Eye (tissue), 1 donor: ENCODE measurements around the gene AMMECR1.

Experiments
- DNase-seq: peaks from one replicate; pipeline ENCODE4 v3.0.0-alpha.2; 2015

The AMMECR1 gene

DNA sequence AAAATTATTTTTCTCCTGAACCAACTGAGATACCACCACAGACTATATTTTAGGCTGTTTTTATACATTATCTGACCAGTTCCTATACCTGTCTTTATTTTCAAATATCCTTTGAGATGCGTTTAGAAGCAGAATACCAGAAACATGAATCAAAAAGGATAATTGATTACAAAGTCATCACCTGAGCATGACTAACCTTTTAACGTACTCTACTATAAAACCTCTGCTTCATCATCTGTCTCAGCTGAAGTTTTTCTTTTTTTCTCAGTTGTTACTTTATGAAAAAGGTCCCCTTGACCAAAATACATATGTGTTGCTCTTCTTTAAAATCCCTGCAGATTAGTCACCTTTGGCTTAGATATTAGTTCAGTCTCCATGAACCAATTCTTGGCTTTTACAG lies 109.8 kb downstream of the AMMECR1 start:
- DNase-seq: no peak

DNA sequence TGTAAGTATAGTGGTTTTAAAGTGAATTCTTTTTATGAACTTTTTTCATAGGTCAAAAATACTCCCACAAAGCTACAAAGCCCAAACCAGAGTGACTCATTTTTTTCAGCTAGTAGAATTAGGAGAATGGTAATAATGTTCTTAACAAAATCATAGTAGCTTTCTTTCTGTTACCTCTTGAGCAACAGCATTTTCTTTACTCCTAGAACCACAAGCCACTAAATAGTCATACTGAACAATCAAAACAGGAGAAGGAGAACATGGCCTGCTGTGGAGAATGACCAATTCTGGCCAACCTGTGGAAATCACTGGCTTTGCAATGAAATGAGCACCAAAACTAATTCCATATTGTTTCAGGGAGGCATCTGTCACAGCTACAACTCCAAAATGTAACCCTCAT lies 112.9 kb downstream of the AMMECR1 start:
- DNase-seq: no peak

DNA sequence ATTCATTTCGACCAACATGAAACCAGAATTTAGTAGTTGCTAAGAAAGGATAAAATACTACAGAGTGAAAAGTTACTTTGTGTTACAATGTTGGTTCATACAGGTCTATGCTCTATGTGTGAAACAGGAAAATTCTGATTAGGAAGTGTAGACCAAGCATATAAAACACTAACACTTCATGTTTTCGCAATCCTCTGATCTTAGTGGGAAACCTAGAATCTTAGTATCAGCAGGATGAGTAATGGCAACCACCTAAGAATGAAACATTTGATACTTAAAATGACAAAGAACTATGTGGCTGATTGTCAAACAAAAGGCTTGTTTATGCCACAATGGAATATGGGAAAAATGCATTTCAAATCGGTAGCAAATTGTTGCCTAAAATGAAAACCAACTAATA lies 116.1 kb downstream of the AMMECR1 start:
- no peak for DNase-seq

DNA sequence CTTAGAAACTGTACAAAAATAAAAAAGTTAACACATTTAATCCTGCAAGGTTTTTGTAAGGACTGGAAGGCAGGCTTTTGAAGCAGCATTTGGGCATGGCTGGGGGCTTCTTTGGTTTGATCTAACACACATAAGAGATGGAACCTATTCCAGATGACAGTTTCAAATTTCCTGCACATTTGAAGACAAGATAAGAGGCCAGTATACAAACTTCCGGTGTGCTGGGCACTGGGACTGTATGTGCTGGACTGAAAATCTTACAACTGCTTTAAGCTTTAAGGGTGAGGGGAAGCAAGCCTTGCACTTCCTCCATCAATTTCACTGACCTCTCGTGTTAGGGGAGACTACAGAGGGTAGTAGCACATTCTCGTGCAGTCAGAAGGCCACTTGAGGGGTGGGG lies 122.9 kb downstream of the AMMECR1 start:
- DNase-seq: no peak

DNA sequence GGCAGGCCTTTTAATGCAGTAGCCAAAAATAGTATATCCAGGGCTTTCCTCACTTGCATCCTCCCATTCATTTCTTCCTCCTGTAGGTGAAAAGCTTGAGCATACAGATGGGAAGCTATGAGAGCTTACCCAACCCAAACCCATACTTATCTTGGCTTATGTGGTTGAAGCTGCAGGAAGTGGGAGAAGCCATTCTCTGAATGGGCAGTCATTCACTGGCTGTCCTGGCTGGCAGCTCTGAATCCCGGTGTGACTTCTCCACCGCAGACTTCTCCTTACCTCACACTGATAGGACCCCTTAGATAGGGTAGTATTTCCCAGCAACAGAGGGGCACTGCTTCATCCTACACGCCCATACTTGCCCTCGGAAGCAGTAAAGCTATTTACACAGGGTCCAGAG lies 125.4 kb downstream of the AMMECR1 start:
- no peak for DNase-seq

DNA sequence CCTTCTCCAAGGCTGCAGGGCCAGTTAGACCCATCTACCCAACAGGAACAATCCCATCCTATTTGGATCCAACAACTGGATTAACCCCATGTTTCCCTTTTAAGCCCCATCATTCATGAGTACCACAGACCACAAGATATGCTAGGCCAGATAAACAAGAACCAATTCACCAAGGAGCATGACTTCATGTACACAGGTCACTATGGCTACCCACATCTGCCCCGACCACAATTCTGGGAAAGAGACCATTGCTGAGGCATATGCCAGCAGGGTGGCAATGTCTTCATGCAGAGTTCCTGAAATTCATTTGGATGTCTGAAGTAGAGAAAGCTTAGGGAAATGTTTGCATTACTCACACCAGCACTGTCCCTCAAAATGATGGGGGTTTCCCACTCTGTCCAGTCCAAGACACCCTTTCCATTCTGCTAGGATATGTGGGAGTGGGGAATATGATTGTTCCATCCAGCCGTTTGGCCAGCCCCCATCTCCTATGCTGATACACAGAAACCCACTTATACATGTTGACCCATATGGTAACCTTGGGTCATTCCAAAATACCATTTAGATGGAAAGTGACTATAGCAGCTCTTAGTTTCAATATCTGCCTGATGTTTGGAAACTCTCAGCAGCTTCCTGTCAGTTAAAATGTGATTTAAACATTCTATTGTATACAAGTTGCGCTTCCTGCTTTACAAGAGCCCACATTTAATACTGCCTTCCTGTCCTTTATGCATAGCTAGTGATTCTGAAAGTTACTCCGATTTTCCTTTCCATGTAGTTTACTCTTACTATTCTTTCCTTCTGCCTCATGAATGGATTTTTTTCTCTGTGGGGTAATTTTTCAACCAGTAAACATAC lies 129.0 kb downstream of the AMMECR1 start:
- DNase-seq: no peak

DNA sequence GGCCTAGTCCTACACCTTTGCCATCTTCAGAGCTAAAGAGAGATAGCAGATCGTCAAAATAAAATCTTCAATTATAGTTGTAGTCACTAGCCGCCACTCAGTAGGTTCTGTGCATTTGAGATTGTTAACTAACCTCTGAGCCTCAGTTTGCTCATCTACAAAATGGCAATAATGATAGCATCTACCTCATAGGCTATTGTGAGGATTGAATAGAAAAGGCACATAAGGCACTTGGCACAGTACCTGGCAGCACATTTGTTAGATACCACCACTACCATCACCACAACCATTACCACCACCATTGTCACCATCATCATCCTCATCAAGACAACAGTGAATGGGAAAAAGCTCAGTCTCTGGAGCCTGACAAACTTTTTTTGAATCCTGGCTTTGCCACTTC lies 134.6 kb downstream of the AMMECR1 start:
- no peak for DNase-seq

DNA sequence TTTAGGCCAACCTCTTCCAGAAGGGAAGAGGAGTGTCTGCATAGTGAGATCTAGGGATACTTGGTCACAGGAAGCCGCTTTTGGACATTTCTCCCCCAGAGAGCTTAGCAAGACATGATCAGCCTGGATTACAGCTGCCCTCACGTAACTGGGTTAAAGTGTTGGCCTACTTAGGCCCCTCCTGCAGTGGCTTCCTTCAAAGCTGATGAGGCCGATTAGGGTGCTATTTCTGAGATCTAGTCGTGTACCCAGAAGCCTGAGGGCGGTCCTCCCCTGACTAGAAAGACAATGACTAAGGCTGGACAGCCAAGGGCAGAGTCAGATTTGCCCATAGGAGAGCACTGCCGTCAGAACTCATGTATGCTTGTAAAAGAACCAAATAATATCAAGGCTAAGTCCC lies 135.0 kb downstream of the AMMECR1 start:
- no peak for DNase-seq

DNA sequence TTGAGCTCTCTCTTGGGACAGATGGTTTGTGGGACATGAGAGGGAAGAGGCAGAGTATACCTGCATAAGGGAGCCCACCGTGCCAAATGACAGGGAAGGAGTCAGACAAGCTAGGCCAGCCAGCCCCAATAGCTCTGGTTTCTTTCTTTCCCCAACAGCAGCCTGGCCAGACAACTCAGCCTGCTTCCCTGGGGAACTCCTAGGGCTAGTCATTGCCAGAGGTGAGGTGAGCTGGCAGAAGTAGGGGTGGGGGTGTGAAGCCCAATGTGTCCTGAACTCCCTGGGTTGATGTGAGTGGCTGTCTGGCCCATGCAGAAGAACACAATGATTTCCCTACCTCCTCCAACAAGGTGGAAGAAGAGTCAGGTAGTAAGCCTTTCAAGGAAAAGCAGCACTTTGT lies 135.5 kb downstream of the AMMECR1 start:
- DNase-seq: no peak

DNA sequence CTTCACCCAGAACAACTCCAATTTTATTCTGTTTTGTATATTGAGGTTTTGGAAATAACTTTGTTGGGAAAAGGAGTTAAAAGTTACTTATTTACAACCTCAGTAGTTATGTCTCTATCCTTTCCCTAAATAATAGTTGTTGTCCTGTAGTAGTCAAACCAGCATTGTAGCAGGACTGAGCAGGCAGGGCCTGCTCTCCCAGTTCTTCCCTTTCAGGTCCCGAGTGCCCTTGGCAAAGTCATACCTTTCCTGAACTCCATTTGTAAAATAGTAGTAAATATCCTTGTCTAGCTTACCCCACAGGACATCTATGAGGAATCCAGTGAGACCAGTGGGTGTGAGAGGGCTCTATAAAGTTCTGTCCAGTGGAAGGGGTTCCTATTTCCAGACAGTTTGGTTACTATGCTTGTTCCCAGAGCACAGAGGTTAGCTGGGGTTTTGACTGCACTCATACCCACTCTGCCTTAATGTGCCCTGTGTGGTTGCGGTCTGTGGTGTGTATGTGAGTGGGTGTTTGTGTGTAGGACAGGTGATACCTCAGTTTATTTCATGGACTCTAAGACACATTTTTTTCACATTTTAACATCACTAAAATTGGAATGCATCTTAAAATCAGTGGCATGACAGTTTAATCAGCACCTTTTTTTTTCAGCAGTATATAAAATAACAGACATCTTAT lies 136.3 kb downstream of the AMMECR1 start:
- DNase-seq: no peak

DNA sequence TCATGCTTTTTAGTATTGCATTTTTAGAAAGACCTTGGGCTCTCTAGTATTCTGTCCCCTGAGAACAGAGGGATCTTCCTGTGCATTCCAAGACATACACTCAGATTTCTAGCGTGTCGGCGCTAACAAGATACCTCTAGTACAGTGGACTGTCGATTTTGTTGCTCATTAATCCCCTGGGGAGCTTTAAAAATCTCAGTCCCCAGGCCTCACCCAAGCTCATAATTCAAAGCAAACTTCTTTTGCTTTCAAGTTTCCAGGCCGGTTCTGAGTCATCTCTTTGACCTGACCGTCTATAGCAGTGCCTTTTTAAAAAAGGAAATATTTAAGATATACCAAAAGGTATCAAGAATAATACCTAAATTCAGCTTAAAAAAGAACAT lies 137.0 kb downstream of the AMMECR1 start:
- no peak for DNase-seq

DNA sequence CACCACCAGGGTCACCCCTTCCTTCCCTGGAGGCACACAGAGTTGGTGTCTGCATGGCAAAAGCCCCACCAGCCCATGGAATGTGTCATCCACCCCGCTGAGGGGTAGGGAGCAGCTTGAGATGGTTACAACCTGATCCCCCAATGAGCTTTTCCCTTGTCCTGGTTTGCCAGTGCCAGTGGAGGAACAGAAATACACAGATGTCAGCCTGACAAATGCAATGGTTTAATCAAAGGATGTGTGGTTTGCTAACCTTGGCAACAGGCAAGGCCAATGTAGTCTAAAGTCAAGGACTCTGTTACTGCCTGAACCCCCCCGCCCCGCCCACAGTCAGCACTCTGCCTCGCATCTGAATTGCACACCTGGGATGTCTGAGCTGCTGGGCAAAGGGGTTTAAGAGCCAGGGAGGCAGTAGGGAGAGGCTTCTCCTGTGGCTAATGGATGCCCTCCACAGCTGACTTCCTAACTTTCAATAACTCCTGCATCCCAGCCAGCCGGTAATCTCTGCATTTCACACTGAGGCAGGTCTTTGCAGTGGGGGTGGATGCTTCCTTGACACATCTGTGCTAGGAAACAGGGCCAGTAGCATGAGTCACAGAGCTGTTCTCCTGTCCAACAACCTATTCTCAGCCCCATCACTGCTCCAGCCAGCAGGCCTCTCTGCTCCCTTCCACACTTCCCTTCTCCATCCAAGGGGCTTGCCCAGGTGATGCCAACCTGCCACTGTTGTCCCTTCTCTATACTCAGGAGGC lies 137.5 kb downstream of the AMMECR1 start:
- no peak for DNase-seq

DNA sequence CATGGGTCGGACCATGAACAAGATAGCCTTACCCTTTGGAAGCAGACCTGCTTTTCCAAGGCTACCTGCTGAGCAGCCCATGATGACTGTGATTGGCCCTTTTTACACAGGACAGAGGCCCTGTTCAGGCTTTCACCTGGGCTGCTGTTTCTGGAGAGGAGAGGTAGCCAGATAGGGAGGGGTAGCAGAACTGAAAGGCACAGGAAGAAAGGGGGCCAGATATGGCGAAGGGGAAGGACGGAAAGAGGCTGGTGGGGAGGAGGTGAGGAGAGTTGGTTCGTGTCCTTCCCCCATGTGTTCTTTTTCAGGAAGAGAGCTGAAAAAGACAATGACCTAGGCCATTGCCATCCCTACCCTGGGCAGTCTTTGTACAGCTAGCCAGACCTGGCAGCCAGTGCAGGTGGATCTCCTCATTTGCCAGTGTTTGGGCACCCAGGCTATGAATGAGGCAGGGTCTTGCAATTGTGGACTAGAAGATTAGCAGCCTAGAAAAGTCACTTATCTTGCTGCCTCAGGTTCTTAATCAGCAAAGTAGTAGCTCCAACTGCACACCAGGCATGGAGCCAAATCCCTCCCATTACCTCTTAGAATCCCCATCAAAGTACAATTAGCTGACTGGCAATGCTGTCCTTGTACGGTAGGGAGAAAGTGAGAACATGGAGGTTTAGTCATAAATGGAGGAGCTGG lies 139.6 kb downstream of the AMMECR1 start:
- no peak for DNase-seq

DNA sequence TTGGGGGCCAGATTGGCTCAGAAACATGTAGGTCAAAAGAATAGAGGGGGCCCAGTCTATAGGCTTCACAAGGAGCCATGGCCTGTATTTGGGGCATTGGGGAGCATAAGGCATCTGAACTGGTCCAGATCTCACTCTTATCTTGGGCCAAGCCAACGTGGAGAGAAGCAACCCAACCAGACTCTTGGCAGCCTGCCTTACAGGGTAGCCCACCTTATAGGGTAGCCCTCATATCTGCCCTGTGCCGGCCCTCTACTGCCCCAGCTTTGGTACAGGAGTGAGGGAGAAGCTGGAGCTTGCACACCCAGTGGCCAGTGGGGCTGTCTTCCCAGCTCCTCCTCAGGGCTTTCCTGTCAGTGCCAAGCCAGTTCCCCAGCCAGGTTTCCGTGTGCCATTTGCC lies 142.2 kb downstream of the AMMECR1 start:
- no peak for DNase-seq

DNA sequence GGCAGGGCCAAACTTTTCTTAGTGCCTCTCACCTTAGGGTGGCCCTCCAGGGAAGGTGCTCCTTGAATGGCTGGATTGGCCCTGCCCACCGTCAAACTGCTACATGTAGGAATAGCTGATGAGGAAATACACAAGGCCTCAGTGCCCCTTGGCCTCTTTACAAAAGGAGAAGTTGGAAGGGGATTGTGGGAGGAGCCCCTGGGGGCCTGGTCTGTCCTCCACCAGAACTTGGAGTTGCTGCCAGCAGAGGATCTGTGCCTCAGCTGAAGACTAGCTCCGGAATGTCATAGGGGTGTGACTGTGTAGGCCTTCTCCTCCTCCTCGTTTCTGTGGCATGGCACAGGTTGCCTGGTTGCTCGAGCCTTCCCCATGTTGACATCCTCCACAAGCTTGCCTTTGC lies 142.7 kb downstream of the AMMECR1 start:
- no peak for DNase-seq

DNA sequence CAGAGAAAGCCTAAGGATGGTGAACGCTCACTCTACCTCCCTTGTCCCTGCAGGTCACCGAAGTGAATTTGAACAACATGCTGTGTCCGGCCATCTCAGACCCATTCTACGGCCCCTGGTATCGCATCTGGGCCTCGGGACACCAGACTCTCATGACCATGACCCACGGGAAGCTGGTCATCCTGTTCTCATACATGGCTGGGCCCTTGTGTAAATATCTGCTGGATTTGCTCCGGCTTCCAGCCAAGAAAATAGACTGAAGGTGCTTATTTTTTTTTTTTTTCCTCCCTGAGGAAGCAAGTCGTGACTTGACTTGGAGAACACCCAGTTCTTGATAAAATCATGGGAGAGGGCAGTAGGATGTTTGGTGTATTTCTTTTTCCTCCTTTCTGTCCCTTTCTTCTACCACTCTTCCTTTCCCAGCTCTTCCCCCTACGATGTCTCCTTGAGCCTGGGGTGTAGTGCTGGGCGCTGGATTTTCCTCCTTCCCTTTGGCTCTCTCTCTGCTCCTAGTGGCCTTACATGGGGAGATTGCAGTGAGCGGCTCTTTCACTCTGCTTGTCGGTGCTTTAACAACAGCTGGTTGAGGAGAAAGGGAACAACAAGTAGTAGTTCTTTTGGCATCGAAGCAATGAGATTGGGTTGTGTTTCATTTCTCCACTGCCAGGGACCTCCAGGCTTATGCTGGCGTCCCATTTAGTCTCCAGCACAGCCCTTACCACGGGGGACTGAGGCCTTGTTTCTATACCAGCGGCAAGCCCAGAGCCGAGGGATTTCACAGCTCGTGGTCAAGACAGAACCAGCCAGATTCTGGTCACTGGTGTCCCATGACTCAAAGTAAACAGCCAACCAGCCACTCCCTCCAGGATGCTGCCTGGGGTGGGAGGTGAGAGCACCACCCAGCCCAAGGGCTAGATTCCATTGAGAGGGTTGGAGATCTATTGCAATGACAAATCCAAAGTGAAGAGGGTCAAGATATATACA lies 144.4 kb downstream of the AMMECR1 start:
- no peak for DNase-seq

DNA sequence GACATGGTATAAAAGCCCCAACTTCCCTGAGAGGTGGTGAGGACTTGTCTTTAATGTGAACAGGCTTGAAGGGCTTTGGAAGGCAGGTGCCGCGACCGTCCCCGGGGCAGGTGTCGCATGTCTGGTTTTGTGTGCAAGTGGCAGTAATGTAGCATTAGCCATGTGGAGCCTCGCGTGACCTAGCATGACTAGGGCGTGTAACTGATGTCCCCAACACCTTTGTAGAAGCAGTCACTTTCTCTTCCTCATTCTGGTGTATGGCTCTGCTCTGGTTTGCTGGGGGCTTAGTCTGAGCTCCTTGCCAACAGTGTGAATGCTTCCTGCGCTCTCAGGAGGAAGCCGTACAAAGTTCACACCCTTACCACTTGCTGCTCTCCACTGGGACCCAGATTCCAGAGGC lies 145.7 kb downstream of the AMMECR1 start:
- DNase-seq: no peak

DNA sequence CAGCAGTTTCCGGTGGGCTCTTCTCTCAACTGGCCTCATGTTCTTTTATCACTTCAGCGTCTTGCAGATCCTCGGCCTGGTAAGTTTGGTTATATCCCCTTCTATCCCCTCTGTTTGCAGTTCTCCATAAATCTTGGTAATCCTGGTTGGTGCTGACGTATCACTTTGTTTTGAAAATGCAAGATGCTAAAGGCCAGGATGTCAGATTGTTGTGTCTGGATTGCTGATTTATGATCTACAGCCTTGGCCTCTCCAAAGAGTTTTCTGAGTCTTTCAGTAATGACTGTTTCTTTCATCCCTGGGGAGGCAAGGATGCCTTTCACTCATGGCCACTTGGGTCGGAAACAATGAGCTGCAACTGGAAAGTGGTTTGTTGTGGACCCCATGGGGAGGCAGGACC lies 146.4 kb downstream of the AMMECR1 start:
- DNase-seq: no peak

DNA sequence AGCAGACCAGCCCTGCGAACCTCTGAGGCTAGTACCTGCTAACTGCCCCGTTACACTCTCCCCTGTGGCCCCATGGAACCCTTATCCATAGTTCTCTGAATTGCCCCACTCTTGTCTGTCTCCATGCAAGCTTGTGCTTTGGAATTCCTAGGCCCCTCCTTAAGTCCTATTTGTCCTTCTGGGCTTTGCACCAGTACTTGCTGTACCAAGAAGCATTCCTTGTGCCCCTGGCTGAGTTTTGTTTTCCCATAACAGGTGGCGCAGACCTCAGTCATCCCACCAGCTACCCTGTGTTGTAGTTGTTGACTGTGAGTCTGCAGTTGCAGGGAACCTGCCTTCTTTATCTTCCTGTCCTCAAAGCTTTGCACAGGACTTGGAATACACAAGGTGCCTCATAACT lies 147.9 kb downstream of the AMMECR1 start:
- no peak for DNase-seq

DNA sequence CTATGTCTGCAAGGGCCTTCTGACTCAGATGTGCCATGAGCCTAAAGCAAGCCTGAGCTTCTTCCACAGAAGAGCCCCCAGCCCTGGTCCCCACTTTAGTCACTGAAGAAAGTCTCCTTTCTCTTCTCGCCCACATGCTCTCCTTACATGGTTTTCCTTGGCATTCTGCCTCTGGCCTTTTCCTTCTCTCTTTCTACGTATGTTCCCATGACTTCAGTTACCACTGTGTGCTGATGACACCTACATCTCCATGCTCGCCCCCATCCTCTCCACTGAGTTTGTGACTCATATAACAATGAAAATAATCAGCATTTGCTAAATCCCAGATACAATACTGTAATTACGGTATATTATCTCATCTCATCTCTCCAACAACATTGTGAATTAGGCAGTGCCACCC lies 149.3 kb downstream of the AMMECR1 start:
- DNase-seq: no peak

DNA sequence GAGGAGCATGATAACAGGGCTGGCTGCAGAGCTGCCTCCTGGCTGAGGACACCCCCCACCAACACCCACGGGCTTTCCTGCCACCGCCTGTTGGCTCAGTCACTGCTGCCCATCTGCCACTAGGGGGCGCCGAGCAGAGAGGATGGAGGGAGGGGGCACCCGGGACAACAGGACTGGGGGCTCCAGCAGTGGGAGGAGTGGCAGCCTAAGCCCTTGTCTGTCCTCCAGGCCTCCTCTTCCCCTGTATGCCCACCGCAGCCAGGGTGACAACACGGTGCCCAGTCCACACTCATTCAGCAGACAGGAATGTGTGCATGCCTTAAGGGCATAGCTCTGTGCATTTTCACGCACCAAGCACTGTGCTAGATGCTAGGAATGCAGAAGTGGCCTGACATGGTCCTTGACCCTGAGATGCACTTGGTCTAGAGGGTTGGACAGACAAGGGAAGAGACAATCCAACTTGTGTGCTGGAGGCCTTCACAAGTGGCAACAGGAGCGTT lies 149.9 kb downstream of the AMMECR1 start:
- DNase-seq: no peak

DNA sequence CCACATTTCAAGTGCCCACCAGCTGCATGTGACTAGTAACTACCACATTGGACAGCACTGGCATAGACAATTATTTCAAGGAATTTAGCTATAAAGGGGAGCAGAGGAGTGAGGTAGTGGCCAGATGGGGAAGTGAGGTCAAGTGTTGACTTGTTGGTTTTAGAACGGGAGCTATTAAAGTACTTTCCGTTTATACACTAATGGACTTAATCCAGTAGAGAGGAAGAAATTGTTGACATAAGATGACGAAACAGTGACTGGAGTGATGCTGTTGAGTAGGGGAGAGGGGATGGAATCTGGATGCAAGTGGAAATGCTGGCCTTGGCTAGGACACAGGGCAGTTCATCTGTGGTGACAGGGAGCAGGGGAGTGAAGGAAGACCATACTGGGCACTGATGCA lies 154.4 kb downstream of the AMMECR1 start:
- DNase-seq: no peak
